ENCODE measurements around the gene PARD3B.

Gene PARD3B

GRCh38 chr2:205387350-205388055 is 842.2 kb downstream of the PARD3B start:
- no peaks in the 10 kb centered on the region for H3K9me3 ChIP-seq (ENCODE audit: severe bottlenecking)
- H3K27me3 ChIP-seq (ENCODE audit: insufficient read depth, poor library complexity, severe bottlenecking): no peaks in the 10 kb centered on the region
- H3K36me3 ChIP-seq (ENCODE audit: low read depth): no peaks in the 10 kb centered on the region
- DNase-seq (ENCODE audit: low spot score) (no peak), ATAC-seq (ENCODE audit: low read depth) (no peak)
- H3K4me1 ChIP-seq (ENCODE audit: insufficient read depth, poor library complexity, severe bottlenecking): no peaks in the 10 kb centered on the region
- no peak overlapping the region for H3K27ac ChIP-seq (ENCODE audit: poor library complexity, severe bottlenecking)
- TF ChIP-seq CTCF (IDR thresholded peaks at IDR 0.05; ENCODE audit: poor library complexity, severe bottlenecking): no peak
- H3K4me3 ChIP-seq (ENCODE audit: severe bottlenecking): no peak overlapping the region

- no peak overlapping the region for H3K27ac ChIP-seq (ENCODE audit: poor library complexity, severe bottlenecking)
- no peaks in the 10 kb centered on the region for H3K27me3 ChIP-seq (ENCODE audit: insufficient read depth, poor library complexity, severe bottlenecking)
- no peaks in the 10 kb centered on the region for H3K36me3 ChIP-seq (ENCODE audit: low read depth)
- H3K4me1 ChIP-seq (ENCODE audit: insufficient read depth, poor library complexity, severe bottlenecking): no peaks in the 10 kb centered on the region
- TF ChIP-seq CTCF (IDR thresholded peaks at IDR 0.05; ENCODE audit: poor library complexity, severe bottlenecking): no peak
- H3K4me3 ChIP-seq (ENCODE audit: severe bottlenecking): no peak overlapping the region
- no peaks in the 10 kb centered on the region for H3K9me3 ChIP-seq (ENCODE audit: severe bottlenecking)
- ATAC-seq (ENCODE audit: low read depth) (no peak), DNase-seq (ENCODE audit: low spot score) (no peak)
Observed at GRCh38 chr2:205390866-205391265, 845.6 kb downstream of the PARD3B start.

GRCh38 chr2:205401511-205401910 is 856.2 kb downstream of the PARD3B start:
- no peak overlapping the region for H3K27ac ChIP-seq (ENCODE audit: poor library complexity, severe bottlenecking)
- no peaks in the 10 kb centered on the region for H3K27me3 ChIP-seq (ENCODE audit: insufficient read depth, poor library complexity, severe bottlenecking)
- H3K4me3 ChIP-seq (ENCODE audit: severe bottlenecking): no peak overlapping the region
- no peaks in the 10 kb centered on the region for H3K9me3 ChIP-seq (ENCODE audit: severe bottlenecking)
- H3K4me1 ChIP-seq (ENCODE audit: insufficient read depth, poor library complexity, severe bottlenecking): peaks cover 9% of the 10 kb centered on the region
- no peak for ATAC-seq (ENCODE audit: low read depth)
- TF ChIP-seq CTCF (IDR thresholded peaks at IDR 0.05; ENCODE audit: poor library complexity, severe bottlenecking): no peak
- H3K36me3 ChIP-seq (ENCODE audit: low read depth): no peaks in the 10 kb centered on the region
- DNase-seq (ENCODE audit: low spot score): no peak

DNA sequence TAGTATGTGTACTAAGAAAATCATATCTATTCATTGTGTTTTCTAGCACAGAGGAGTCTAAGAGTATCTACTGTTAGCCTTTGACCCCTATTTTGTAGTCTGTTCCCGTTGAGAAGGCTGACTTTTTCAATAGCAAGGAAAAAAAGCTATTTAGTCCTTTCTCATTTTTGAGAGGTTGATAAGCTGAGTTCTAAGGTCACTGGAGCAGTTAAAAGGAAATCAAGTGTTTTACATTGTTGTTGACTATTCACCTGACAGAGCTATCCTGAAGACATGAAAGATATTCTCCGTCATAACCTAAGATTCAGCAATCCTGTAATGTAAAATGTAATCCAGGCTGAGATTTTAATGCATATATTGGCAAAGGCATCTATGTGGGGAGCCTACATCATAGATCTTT is 856.7 kb downstream of the PARD3B start:
- peaks cover 9% of the 10 kb centered on the region for H3K4me1 ChIP-seq (ENCODE audit: insufficient read depth, poor library complexity, severe bottlenecking)
- H3K36me3 ChIP-seq (ENCODE audit: low read depth): no peaks in the 10 kb centered on the region
- no peak for DNase-seq (ENCODE audit: low spot score)
- no peaks in the 10 kb centered on the region for H3K27me3 ChIP-seq (ENCODE audit: insufficient read depth, poor library complexity, severe bottlenecking)
- no peak overlapping the region for H3K27ac ChIP-seq (ENCODE audit: poor library complexity, severe bottlenecking)
- TF ChIP-seq CTCF (IDR thresholded peaks at IDR 0.05; ENCODE audit: poor library complexity, severe bottlenecking): no peak
- no peak overlapping the region for H3K4me3 ChIP-seq (ENCODE audit: severe bottlenecking)
- no peak for ATAC-seq (ENCODE audit: low read depth)
- H3K9me3 ChIP-seq (ENCODE audit: severe bottlenecking): no peaks in the 10 kb centered on the region

GRCh38 chr2:205403244-205403825 is 858.1 kb downstream of the PARD3B start:
- Histone ChIP-seq H3K27me3 (ENCODE audit: insufficient read depth, poor library complexity, severe bottlenecking) (no peaks in the 10 kb centered on the region), H3K9me3 (ENCODE audit: severe bottlenecking) (no peaks in the 10 kb centered on the region), H3K4me1 (ENCODE audit: insufficient read depth, poor library complexity, severe bottlenecking) (peaks cover 9% of the 10 kb centered on the region), H3K36me3 (ENCODE audit: low read depth) (no peaks in the 10 kb centered on the region), H3K4me3 (ENCODE audit: severe bottlenecking) (no peak overlapping the region), H3K27ac (ENCODE audit: poor library complexity, severe bottlenecking) (no peak overlapping the region)
- TF ChIP-seq CTCF (IDR thresholded peaks at IDR 0.05; ENCODE audit: poor library complexity, severe bottlenecking): no peak
- DNase-seq (ENCODE audit: low spot score) (no peak), ATAC-seq (ENCODE audit: low read depth) (no peak)
